ENCODE data around the gene CT47C1. TPM values are rescaled to one million over a fixed set of nuclear protein-coding genes. Genes with fewer than 3 reads are reported as not detected.
"Not testable (repeated sequence)": the region's sequence is repeated elsewhere in the genome, so short reads cannot be mapped to it uniquely, and the experiment has no call there.

CT47C1 gene
- not detected for total RNA-seq (2021; fragmentation: NEBNext Ultra II Directional; extraction: Animal tissue kit (Norgen Biotek cat#: 25700))
- long read RNA-seq = 0 reads

DNA sequence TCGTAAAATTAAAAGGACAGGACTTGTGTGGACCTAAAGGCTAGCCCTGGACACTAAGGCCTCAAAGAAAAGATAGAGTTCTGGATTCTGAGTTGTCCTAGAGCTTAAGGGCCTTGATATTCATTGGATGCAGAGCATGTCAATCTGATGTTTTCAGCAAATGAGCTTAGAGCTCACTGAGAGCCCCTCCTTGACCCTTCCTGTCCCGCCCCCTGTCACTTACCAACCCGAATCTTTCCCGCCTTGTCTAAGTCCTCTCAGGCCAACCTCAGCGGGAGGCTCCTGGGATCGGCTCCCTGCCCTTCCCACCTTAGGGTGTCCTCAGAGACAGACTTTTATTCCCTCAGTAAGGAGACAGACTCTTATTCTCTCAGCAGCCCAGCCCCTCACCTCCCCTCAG lies at the start of gene CT47C1:
TSS of gene CT47C1 (plus strand) at position 250 of the 400 bp plus-strand sequence. CDS start 233 bp downstream, outside the sequence.
- TF ChIP-seq, protein P1, sequence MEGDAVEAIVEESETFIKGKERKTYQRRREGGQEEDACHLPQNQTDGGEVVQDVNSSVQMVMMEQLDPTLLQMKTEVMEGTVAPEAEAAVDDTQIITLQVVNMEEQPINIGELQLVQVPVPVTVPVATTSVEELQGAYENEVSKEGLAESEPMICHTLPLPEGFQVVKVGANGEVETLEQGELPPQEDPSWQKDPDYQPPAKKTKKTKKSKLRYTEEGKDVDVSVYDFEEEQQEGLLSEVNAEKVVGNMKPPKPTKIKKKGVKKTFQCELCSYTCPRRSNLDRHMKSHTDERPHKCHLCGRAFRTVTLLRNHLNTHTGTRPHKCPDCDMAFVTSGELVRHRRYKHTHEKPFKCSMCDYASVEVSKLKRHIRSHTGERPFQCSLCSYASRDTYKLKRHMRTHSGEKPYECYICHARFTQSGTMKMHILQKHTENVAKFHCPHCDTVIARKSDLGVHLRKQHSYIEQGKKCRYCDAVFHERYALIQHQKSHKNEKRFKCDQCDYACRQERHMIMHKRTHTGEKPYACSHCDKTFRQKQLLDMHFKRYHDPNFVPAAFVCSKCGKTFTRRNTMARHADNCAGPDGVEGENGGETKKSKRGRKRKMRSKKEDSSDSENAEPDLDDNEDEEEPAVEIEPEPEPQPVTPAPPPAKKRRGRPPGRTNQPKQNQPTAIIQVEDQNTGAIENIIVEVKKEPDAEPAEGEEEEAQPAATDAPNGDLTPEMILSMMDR (IDR thresholded peaks at IDR 0.05) = no peak
- Mint-ChIP-seq H3K27ac (no peak within 1 kb of the TSS), H3K36me3 (ENCODE audit: low read depth) (no peaks in the 10 kb centered on the region), H3K27me3 (ENCODE audit: insufficient read depth) (peaks cover 9% of the 10 kb centered on the region), H3K4me1 (ENCODE audit: low read depth) (no peaks in the 10 kb centered on the region), H3K9me3 (no peaks in the 10 kb centered on the region), H3K4me3 (no peak within 1 kb of the TSS)
- DNase-seq = no peak

DNA sequence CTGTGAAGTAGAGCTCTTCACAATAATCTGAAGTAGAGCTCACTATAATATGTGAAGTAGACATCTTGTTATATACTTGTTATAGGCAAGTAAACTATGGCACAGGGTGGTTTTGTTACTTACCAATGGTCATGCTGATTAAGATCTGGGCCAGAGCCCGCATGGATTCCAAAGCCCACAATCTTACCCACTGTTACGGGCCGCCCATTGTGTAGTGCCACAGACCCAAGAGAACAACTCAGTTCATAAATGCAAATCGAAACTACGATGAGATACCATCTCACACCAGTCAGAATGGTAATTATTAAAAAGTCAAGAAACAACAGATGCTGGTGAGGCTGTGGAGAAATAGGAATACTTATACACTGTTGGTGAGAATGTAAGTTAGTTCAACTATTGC lies 46.9 kb upstream of the CT47C1 start:
- Mint-ChIP-seq H3K4me3 (no peak overlapping the region), H3K4me1 (ENCODE audit: low read depth) (no peaks in the 10 kb centered on the region), H3K27me3 (ENCODE audit: insufficient read depth) (peaks cover 3% of the 10 kb centered on the region), H3K36me3 (ENCODE audit: low read depth) (no peaks in the 10 kb centered on the region), H3K9me3 (no peaks in the 10 kb centered on the region), H3K27ac (no peak overlapping the region)
- TF ChIP-seq, protein P1 (IDR thresholded peaks at IDR 0.05) = no peak
- no peak for DNase-seq

DNA sequence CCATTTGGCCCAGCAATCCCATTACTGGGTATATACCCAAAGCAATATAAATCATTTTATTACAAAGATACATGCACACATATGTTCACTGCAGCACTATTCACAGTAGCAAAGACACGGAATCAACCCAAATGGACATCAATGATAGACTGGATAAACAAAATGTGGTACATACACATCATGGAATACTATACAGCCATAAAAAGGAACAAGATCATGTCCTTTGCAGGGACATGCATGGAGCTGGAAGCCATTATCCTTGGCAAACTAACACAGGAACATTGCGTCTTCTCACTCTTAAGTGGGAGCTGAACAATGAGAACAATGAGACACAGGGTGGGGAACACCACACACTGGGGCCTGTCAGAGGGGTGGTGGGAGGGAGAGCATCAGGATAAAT lies 46.4 kb upstream of the CT47C1 start:
- H3K36me3 Mint-ChIP-seq (ENCODE audit: low read depth); H3K27ac Mint-ChIP-seq; H3K27me3 Mint-ChIP-seq (ENCODE audit: insufficient read depth); DNase-seq; H3K9me3 Mint-ChIP-seq; H3K4me3 Mint-ChIP-seq; H3K4me1 Mint-ChIP-seq (ENCODE audit: low read depth): not testable (repeated sequence)

DNA sequence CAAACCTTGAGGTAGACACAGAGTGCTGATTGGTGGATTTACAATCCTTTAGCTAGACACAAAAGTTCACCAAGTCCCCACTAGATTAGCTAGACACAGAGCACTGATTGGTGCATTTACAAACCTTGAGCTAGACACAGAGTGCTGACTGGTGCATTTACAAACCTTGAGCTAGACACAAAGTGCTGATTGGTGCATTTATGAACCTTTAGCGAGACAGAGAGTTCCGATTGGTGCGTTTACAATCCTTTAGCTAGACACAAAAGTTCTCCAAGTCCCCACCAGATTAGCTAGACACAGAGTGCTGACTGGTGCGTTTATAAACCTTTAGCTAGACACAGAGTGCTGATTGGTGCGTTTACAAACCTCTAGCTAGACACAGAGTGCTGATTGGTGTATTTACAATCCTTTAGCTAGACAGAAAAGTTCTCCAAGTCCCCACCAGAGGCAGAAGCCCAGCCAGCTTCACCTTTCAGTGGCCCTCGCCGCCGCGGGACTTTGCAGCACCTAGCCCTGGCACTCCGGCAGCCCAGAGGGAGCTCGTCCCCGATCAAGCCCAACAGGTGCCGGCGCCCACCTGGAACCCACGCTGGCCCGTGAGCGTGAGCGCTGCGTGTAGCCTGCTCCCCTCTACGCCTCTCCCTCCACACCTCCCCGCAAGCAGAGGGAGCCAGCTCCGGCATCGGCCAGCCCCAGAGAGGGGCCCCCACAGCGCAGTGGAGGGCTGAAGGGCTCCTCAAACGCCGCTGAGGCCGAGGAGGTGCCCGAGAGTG lies 44.6 kb upstream of the CT47C1 start:
- not testable (repeated sequence) for H3K27me3 Mint-ChIP-seq (ENCODE audit: insufficient read depth); H3K9me3 Mint-ChIP-seq; H3K27ac Mint-ChIP-seq; H3K4me3 Mint-ChIP-seq; DNase-seq; H3K4me1 Mint-ChIP-seq (ENCODE audit: low read depth); H3K36me3 Mint-ChIP-seq (ENCODE audit: low read depth)

DNA sequence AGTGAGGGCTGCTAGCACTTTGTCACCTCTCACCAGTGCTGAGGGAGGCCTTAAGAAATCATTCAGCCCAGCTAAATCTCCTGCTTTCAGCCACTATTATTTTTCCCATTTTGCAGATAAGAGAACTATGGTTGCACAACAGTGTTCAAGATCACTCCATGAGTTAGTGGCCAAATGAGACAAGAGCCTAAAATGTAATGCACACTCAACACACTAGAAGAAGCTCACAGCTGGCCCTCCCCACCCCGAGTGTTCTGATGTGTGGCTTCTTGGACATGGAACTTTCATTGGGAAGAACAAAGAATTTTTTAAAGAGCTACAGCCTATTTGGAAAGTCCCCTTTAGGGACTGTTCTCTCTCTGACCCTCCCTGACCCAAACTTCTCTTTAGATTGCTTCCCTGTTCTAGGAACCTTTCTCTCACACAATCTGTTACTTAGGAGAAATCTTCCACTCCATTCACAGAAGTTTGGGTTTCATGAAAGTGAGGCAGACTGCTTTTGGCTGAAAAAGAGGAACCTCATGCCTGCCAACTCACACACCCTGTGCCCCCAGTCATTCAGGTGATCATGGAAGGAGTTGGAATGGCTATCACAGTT lies 44.0 kb upstream of the CT47C1 start:
- H3K36me3 Mint-ChIP-seq (ENCODE audit: low read depth) = no peaks in the 10 kb centered on the region
- no peak for DNase-seq
- H3K9me3 Mint-ChIP-seq = peaks cover 5% of the 10 kb centered on the region; the same call in 1 of the 2 replicates
- TF ChIP-seq, protein P1 (IDR thresholded peaks at IDR 0.05) = no peak
- H3K4me3 Mint-ChIP-seq = no peak overlapping the region
- H3K27me3 Mint-ChIP-seq (ENCODE audit: insufficient read depth) = peaks cover 6% of the 10 kb centered on the region
- no peaks in the 10 kb centered on the region for H3K4me1 Mint-ChIP-seq (ENCODE audit: low read depth)
- H3K27ac Mint-ChIP-seq = no peak overlapping the region

DNA sequence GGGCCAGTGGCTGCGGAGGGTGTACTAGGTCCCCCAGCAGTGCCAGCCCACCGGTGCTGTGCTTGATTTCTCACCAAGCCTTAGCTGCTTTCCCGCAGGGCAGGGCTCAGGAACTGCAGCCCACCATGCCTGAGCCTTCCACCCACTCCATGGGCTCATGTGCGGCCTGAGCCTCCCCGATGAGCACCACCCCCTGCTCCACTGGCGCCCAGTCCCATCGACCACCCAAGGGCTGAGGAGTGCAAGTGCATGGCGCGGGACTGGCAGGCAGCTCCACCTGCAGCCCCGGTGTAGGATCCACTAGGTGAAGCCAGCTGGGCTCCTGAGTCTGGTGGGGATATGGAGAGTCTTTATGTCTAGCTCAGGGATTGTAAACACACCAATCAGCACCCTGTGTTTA lies 43.1 kb upstream of the CT47C1 start:
- not testable (repeated sequence) for H3K4me1 Mint-ChIP-seq (ENCODE audit: low read depth)

DNA sequence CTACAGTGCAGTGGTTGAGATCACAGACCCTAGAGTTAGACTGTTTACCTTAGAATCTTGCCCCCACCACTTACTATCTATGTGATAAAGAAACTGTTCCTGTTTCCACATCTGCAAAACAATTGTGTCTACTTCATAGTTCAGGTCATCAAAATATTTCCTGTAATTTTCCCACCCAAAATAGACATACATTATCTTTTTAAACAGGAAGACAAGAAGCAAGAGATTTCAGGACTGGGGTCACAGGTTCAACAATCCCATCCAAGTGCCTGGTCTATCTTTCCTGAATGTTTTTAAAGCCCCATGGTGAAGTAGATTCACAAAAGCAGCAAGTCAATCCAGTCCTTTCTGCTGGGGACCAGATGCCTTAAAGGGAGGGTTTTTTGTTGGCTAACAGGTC lies 41.8 kb upstream of the CT47C1 start:
- no peak for DNase-seq
- no peaks in the 10 kb centered on the region; the same call in 1 of the 2 replicates for H3K4me1 Mint-ChIP-seq (ENCODE audit: low read depth)
- H3K9me3 Mint-ChIP-seq = peaks cover 11% of the 10 kb centered on the region; the same call in 1 of the 2 replicates
- H3K36me3 Mint-ChIP-seq (ENCODE audit: low read depth) = no peaks in the 10 kb centered on the region
- TF ChIP-seq, protein P1 (IDR thresholded peaks at IDR 0.05) = no peak
- H3K4me3 Mint-ChIP-seq = no peak overlapping the region
- peaks cover 7% of the 10 kb centered on the region; the same call in 1 of the 2 replicates for H3K27me3 Mint-ChIP-seq (ENCODE audit: insufficient read depth)
- no peak overlapping the region for H3K27ac Mint-ChIP-seq

More for the DNA sequence above, 43.1 kb upstream of the CT47C1 start:
- H3K27ac Mint-ChIP-seq; H3K36me3 Mint-ChIP-seq (ENCODE audit: low read depth); H3K27me3 Mint-ChIP-seq (ENCODE audit: insufficient read depth); H3K4me3 Mint-ChIP-seq; DNase-seq: not testable (repeated sequence)
- peaks cover 11% of the 10 kb centered on the region; the same call in 1 of the 2 replicates for H3K9me3 Mint-ChIP-seq
